OCI-LY1 (cell line): Measurements from ENCODE around the gene CXADR.

Experiments
- H2AFZ ChIP-seq: fragments of 200-600 bp; sonication (generic), shearing (Covaris generic); 2 replicates; pipeline ENCODE4 v1.6.0; 2014; ENCODE audit warnings: antibody characterized with exemption, mild to moderate bottlenecking, low read length
- H3F3A ChIP-seq: fragments of 200-600 bp; sonication (generic), shearing (Covaris generic); 2 replicates; pipeline ENCODE4 v1.6.0; 2014; ENCODE audit warnings: mild to moderate bottlenecking, antibody characterized with exemption, low read length, moderate library complexity; ENCODE audit not compliant: insufficient read depth
- H3K27ac ChIP-seq: fragments of 200-600 bp; sonication (generic); 2 replicates; pipeline ENCODE4 v1.5.1; 2014; ENCODE audit warnings: low read length, mixed run types, mild to moderate bottlenecking, low read depth; ENCODE audit not compliant: poor library complexity, severe bottlenecking
- H3K27me3 ChIP-seq: fragments of 200-600 bp; sonication (generic); 2 replicates; pipeline ENCODE4 v1.6.0; 2014; ENCODE audit warnings: antibody characterized with exemption, mild to moderate bottlenecking, low read length, moderate library complexity; ENCODE audit not compliant: insufficient read depth
- H3K36me3 ChIP-seq: fragments of 200-600 bp; sonication (generic); 2 replicates; pipeline ENCODE4 v1.6.1; 2014; ENCODE audit warnings: mild to moderate bottlenecking, antibody characterized with exemption, low read length, moderate library complexity, mixed read lengths; ENCODE audit not compliant: insufficient read depth
- H3K4me1 ChIP-seq: fragments of 200-600 bp; sonication (generic); 2 replicates; pipeline ENCODE4 v1.5.1; 2014; ENCODE audit warnings: mild to moderate bottlenecking, low read length, moderate library complexity; ENCODE audit not compliant: insufficient read depth, severe bottlenecking
- H3K4me2 ChIP-seq: fragments of 200-600 bp; sonication (generic), shearing (Covaris generic); 2 replicates; pipeline ENCODE4 v1.6.1; 2014; ENCODE audit warnings: low read length
- H3K4me3 ChIP-seq: fragments of 200-600 bp; sonication (generic); 2 replicates; pipeline ENCODE4 v1.5.1; 2014; ENCODE audit warnings: low read length, low read depth, mild to moderate bottlenecking, mixed read lengths; ENCODE audit not compliant: poor library complexity, severe bottlenecking
- H3K79me2 ChIP-seq: fragments of 200-600 bp; shearing (Covaris generic); 2 replicates; pipeline ENCODE4 v1.6.1; 2016; ENCODE audit warnings: mixed run types, low read length, mixed read lengths; ENCODE audit not compliant: insufficient read depth
- H3K9ac ChIP-seq: fragments of 200-600 bp; sonication (generic), shearing (Covaris generic); 2 replicates; pipeline ENCODE4 v1.6.1; 2014; ENCODE audit warnings: mild to moderate bottlenecking, low read length, mixed read lengths
- H3K9me2 ChIP-seq: fragments of 200-600 bp; sonication (generic), shearing (Covaris generic); 2 replicates; pipeline ENCODE4 v1.6.1; 2014; ENCODE audit warnings: low read depth, mild to moderate bottlenecking, low read length, mixed read lengths
- H3K9me3 ChIP-seq: fragments of 200-600 bp; shearing (Covaris generic); 2 replicates; pipeline ENCODE4 v1.6.1; 2014; ENCODE audit warnings: low read length, mixed read lengths
- H4K20me1 ChIP-seq: fragments of 200-600 bp; sonication (generic), shearing (Covaris generic); 2 replicates; pipeline ENCODE4 v1.6.0; 2016; ENCODE audit warnings: mild to moderate bottlenecking, low read length; ENCODE audit not compliant: insufficient read depth
- EZH2 ChIP-seq: fragments of 200-600 bp; sonication (generic), shearing (Covaris generic); IDR thresholded peaks from 2 replicates; pipeline ENCODE4 v1.8.0; 2017; ENCODE audit warnings: borderline replicate concordance, mixed run types, mild to moderate bottlenecking, antibody characterized with exemption, low read length, moderate library complexity, mixed read lengths
- TF ChIP-seq, protein P1 (sequence below): fragments of 200-600 bp; sonication (generic), shearing (Covaris generic); IDR thresholded peaks from 2 replicates; pipeline ENCODE4 v1.5.1; 2017; ENCODE audit warnings: mild to moderate bottlenecking, antibody characterized with exemption, low read length, moderate library complexity, mixed read lengths

CXADR gene

GRCh38 chr21:17550671-17551308 is 37.9 kb downstream of the CXADR start:
- no peaks in the 10 kb centered on the region for H3K79me2 ChIP-seq
- TF ChIP-seq, protein P1, sequence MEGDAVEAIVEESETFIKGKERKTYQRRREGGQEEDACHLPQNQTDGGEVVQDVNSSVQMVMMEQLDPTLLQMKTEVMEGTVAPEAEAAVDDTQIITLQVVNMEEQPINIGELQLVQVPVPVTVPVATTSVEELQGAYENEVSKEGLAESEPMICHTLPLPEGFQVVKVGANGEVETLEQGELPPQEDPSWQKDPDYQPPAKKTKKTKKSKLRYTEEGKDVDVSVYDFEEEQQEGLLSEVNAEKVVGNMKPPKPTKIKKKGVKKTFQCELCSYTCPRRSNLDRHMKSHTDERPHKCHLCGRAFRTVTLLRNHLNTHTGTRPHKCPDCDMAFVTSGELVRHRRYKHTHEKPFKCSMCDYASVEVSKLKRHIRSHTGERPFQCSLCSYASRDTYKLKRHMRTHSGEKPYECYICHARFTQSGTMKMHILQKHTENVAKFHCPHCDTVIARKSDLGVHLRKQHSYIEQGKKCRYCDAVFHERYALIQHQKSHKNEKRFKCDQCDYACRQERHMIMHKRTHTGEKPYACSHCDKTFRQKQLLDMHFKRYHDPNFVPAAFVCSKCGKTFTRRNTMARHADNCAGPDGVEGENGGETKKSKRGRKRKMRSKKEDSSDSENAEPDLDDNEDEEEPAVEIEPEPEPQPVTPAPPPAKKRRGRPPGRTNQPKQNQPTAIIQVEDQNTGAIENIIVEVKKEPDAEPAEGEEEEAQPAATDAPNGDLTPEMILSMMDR = no peak
- TF ChIP-seq EZH2 = no peak

GRCh38 chr21:17552410-17552809 is 39.6 kb downstream of the CXADR start:
- Histone ChIP-seq H3K36me3 (no peaks in the 10 kb centered on the region), H3F3A (no peaks in the 10 kb centered on the region), H3K79me2 (no peaks in the 10 kb centered on the region), H3K4me2 (no peak overlapping the region), H3K9ac (no peak overlapping the region), H4K20me1 (no peaks in the 10 kb centered on the region), H3K9me3 (no peaks in the 10 kb centered on the region), H3K27ac (no peak overlapping the region), H3K9me2 (no peaks in the 10 kb centered on the region), H3K4me3 (no peak overlapping the region), H2AFZ (no peak overlapping the region), H3K27me3 (no peaks in the 10 kb centered on the region), H3K4me1 (no peaks in the 10 kb centered on the region)
- TF ChIP-seq, protein P1 = no peak
- no peak for TF ChIP-seq EZH2

More at GRCh38 chr21:17550671-17551308, 37.9 kb downstream of the CXADR start:
- H3K36me3 ChIP-seq = no peaks in the 10 kb centered on the region
- no peaks in the 10 kb centered on the region for H3K27me3 ChIP-seq
- H2AFZ ChIP-seq = no peak overlapping the region
- no peak overlapping the region for H3K27ac ChIP-seq
- H3K4me3 ChIP-seq = no peak overlapping the region
- no peaks in the 10 kb centered on the region for H3K4me1 ChIP-seq
- H3F3A ChIP-seq = no peaks in the 10 kb centered on the region
- H4K20me1 ChIP-seq = no peaks in the 10 kb centered on the region
- H3K4me2 ChIP-seq = no peak overlapping the region
- no peaks in the 10 kb centered on the region for H3K9me2 ChIP-seq
- no peak overlapping the region for H3K9ac ChIP-seq
- no peaks in the 10 kb centered on the region for H3K9me3 ChIP-seq

DNA sequence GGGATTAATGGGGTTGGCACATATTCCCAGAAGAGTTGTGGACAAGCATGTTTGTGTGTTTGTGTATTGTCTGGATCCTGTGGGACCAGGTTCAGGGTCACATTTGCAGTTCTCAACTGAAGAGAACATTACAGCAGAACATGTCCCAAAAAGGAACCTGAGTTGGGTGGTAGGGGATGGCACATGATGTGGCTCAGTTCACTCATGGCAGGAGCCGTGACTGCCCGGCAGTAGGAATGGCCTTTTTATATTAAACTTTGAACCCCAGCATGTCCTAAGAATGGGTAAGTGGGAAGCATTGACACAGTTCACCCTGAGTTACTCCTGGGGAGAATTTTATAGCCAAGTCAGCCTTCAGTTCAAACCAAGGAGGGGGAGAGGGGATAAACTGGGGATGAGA is 41.3 kb downstream of the CXADR start:
- H3F3A ChIP-seq = no peaks in the 10 kb centered on the region
- H3K79me2 ChIP-seq = no peaks in the 10 kb centered on the region
- no peak overlapping the region for H3K4me3 ChIP-seq
- no peak overlapping the region for H3K27ac ChIP-seq
- H3K4me2 ChIP-seq = no peak overlapping the region
- no peaks in the 10 kb centered on the region for H3K9me3 ChIP-seq
- H4K20me1 ChIP-seq = no peaks in the 10 kb centered on the region
- TF ChIP-seq EZH2 = no peak
- TF ChIP-seq, protein P1 = no peak
- no peaks in the 10 kb centered on the region for H3K36me3 ChIP-seq
- H3K9me2 ChIP-seq = no peaks in the 10 kb centered on the region
- H3K9ac ChIP-seq = no peak overlapping the region
- no peaks in the 10 kb centered on the region for H3K27me3 ChIP-seq
- H2AFZ ChIP-seq = no peak overlapping the region
- no peaks in the 10 kb centered on the region for H3K4me1 ChIP-seq
